ENCODE measurements around the gene MROH8. TPM values are rescaled to one million over a fixed set of nuclear protein-coding genes. Genes with fewer than 3 reads are reported as not detected.

The MROH8 gene
- total and polyA plus RNA-seq, 2 of the 13 experiments (the other 11 are each of a cell fraction or from before 2014, with no cell fraction given), result 2.6 to 5.5 TPM

GRCh38 chr20:37178839-37179682 lies at the start of gene MROH8, which contains the start of gene RPN2 (continued):
- TF ChIP-seq HMGXB3 (CRISPR knock-in tag; IDR thresholded peaks at IDR 0.05; ENCODE audit: borderline replicate concordance) (peak; percentile 73; the same call in 1 of the 2 replicates), ZNF749 (CRISPR knock-in tag; IDR thresholded peaks at IDR 0.05; ENCODE audit: borderline replicate concordance) (peak; percentile 68; the same call in 1 of the 2 replicates), ZNF225 (CRISPR knock-in tag; IDR thresholded peaks at IDR 0.05) (no peak), ATM (IDR thresholded peaks at IDR 0.05; ENCODE audit: borderline replicate concordance) (no peak), ZNF20 (CRISPR knock-in tag; IDR thresholded peaks at IDR 0.05) (no peak), ZNF224 (CRISPR knock-in tag; IDR thresholded peaks at IDR 0.05) (peak; percentile 91), ZZZ3 (CRISPR knock-in tag; IDR thresholded peaks at IDR 0.05; ENCODE audit: borderline replicate concordance) (peak; percentile 10; the same call in 1 of the 2 replicates), NFRKB (IDR thresholded peaks at IDR 0.05) (no peak), RAD51 (IDR thresholded peaks at IDR 0.05; ENCODE audit: borderline replicate concordance) (no peak), ZSCAN21 (CRISPR knock-in tag; IDR thresholded peaks at IDR 0.05; ENCODE audit: borderline replicate concordance) (no peak; the same call in 1 of the 2 replicates), ATF5 (CRISPR knock-in tag; IDR thresholded peaks at IDR 0.05; ENCODE audit: low read depth) (no peak), TBL1XR1 (IDR thresholded peaks at IDR 0.05; ENCODE audit: borderline replicate concordance, low read length, partially characterized antibody) (peak; percentile 28), ZNF484 (CRISPR knock-in tag; IDR thresholded peaks at IDR 0.05; ENCODE audit: borderline replicate concordance, low read depth) (peak; percentile 75; the same call in 1 of the 2 replicates), ZNF292 (CRISPR knock-in tag; IDR thresholded peaks at IDR 0.05; ENCODE audit: borderline replicate concordance, low read depth) (no peak; the same call in 1 of the 2 replicates), NCOA2 (CRISPR knock-in tag; IDR thresholded peaks at IDR 0.05) (peak; percentile 59; the same call in 1 of the 2 replicates)

Data from HepG2 (cell line).